Putamen (tissue), 1 donor: ENCODE measurements around the gene TMEM187.

Source experiments
- DNase-seq: peaks from one replicate; pipeline ENCODE4 v3.0.0-alpha.2; 2016; ENCODE audit warnings: low spot score

The TMEM187 gene, protein sequence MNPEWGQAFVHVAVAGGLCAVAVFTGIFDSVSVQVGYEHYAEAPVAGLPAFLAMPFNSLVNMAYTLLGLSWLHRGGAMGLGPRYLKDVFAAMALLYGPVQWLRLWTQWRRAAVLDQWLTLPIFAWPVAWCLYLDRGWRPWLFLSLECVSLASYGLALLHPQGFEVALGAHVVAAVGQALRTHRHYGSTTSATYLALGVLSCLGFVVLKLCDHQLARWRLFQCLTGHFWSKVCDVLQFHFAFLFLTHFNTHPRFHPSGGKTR

DNA sequence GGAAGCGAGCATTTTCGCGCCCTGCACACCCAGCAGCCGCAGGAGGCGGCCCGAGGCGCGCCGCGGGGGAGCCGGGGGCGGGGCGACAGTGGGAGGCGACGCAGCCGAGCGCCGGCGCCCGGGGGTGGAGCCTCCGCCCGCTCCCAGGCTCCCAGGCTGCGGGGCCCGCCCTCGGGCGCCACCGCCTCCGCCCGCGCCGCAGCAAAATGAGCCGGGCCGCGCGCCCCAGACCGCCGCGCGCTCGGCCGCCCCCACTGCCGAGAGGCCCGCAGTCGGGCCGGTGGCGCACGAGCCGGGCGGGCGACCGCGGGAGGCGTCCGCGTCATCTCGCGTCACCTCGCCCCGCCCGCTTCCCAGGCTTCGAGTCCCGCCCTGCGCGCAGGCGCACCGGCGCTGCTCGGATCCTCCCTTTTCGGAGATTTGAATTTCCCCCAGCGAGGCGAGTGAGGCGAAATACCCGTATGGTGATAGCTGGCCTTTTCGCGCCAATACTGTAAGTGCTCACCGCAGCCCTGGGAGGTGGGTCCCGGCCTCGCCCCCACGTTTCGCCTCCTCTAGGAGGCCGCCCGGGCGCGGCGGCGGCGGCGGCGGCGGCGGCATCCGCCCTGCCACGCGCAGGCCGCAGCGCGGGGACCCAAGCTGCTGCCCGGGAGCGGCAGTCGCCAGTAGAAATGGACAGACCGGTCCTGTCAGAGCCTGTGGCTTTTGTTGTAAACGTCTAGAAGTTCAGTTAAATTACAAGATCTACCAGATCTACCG lies at the start of gene TMEM187:
TSS of gene TMEM187 (plus strand) at position 387 of the 759 bp plus-strand sequence. CDS start 9,309 bp downstream, outside the sequence.
- DNase-seq, result peak; percentile 82

DNA sequence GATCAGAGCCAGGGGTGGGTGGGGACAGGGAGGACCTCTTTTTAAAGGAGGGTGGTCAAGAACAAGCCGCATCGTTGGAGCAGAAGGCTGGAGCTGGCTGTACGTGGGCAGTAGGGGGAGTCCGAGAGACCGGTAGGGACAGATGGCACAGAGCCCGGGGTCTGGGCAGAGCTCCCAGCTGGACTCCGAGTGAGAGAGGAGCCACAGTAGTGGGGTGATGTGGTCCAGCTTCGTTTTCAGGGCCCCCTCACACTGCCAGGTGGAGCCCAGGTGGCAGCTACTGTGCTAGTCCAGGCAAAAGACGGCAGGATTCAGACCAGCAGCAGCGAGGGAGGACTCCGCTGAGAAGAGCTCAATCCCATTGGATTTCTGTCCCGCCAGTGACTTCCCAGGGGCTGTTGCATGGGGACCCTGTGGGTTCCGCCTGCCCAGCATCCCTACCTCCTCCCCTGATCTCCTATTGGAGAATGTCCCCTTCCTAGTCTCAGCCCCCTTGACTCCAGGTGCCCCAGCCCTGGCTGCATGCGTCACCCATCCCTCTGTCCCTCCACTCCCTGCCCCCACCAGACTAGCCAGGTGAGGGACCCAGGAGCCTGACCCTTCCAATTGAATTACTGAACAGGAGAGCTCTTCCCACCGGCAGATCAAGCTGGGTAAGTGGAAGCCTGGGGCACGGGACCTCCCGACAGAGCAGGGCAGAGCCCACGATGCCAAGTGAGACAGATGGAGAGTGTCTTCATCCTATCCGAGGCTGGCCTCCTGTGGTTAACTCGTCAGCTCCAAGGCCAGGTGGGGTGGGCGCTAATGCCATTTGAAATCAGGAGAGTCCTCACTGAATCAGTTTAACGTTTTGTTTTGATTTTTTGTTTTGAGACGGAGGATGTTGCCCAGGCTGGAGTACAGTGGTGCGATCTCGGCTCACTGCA lies 49.4 kb upstream of the TMEM187 start:
- DNase-seq, result peak; percentile 26

DNA sequence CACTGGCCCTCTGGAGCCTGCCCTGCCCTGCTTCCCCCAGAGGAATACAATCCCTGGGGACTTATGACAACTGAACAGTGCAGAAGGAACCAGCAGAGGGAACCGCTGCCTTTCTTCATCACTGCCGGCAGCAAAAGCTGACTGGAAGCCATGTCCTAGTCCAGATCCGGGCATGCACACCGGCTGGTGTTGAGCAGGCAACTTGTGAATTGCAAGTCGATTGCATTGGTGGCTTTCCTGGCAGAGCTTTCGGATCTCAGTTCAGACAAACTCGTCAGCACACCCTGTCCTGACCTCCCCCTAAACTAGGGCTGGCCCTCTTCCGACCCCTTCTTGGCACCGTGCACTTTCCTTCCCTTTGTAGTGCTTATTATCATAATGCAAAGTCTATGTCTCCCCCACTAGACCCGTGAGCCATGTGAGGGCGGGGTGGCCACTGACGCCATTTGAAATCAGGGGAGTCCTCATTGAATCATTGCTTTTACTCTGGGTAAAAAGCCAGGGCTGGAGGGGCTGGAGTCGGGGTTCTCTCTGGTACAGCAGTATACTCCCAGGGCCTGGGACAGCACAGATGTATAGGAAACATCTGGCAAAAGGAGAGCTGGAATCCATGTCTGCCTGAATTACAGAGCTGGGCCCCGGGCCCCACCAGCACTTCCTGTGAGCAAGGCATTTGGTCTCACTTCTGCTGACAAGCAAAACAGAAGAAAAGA lies 48.2 kb upstream of the TMEM187 start:
- DNase-seq, result peak; percentile 31

DNA sequence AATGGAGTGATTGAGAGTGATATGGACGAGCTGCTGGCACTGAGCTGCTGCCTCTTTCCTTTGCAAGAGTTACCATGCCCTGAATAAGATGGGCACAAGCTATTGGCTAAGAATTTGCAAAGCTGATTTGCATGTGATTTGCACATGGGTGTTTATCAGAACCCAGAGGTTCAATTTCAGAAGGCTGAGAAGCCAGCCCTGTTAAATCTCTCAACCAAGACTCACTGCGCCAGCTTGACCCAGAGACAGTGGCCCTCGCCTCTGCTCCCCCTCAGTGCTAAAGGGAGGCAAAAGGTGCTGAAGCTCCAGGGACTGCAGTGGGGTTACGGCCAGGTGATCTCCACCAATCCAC lies 47.2 kb upstream of the TMEM187 start:
- no peak for DNase-seq

DNA sequence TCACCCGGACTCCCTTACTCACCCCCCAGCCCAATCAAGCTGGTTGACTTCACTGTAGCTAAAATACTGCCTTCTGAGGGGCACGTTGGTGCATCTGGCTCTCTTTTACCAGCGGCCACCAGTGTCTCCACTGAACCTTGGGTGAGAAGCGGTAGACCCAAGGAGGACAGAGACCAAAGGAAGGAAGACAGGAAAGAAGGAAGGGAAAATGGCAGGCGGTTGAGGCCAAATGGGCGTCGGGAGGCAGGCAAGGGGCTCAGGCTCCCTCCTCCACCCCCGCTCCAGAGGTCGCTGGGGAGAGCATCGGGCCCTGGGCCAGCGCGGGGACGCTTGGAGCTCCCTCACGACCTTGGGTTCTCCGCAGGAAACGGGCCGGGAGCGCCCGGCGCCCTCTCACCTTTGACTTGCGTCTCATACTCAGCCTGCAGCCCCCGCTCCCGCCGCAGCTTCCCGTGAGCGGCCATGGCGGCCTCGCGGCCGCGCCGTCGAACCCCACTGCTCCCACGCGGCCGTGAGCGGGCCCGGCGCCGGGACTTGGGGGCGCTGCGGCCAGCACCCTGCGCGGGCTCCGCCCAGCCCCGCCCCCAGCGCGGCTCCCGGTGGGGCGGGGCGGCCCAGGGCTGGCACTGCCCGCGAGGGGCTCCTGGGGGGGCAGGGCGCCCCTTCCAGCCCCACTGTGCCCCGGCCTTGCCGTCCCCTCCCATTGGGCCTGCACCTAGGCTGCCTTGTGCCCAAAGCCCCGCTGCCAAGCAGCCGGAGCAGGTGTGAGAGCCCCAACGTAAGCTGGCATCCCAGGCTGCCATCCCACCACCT lies 46.6 kb upstream of the TMEM187 start, which contains the start of gene ARHGAP4:
TSS of gene ARHGAP4 (minus strand) at position 526 of the 813 bp plus-strand sequence. CDS start at position 464, 62 bp downstream.
- DNase-seq, result no peak

DNA sequence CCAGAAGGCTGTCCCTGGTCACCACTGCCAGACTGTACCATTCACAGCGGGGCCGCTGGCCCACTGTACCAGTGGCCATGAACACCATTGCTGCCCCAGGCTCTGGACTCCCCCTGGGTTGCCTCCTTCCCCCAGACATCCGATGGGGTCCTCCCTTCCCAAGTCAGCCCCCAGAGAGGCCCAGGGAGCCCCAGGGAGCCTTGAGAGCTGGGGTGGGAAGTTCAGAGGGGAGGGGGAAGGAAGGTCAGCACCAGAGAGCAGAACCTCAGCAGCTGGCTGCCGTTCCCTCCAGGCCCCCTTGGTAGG lies 46.0 kb upstream of the TMEM187 start:
- DNase-seq, result no peak

DNA sequence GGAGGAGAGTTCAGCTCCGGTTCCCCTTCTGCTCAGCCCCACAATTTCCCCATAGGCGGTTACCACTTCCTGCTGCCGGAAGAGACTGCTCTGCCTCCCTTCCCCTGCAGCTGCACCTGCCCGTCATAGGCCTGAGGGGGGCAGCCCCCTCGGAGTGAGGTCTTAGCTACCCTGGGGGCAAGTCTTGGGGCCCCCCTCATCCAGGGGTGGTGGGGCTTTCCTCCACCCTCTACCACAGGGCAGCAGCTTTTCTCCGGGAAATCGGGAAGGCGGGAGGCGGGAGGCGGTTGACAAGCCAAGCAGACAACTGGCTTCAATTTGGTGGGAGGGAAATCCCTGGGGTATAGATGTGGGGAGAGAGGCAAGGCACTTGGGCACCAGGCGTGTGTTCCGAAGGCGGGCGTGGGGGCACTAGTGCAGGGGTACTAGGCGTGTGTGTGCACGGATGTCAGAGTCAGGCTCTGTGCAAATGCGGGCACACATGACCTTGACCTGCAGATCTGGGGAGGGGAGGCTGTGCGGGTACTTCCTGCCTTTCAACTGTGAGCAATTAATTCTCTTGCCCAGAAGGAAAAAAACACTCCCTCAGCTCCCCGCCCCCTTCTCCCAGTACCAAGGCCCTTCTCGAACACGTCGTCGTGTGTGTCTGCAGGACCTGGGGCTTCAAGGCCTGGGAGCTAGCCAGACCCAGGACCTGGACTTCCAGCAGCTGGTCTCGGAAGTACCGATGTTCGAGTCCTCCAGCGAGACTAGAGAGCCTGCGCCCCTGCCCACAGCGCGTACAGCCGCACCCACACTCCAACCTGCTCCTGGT lies 45.5 kb upstream of the TMEM187 start:
- DNase-seq, result no peak

DNA sequence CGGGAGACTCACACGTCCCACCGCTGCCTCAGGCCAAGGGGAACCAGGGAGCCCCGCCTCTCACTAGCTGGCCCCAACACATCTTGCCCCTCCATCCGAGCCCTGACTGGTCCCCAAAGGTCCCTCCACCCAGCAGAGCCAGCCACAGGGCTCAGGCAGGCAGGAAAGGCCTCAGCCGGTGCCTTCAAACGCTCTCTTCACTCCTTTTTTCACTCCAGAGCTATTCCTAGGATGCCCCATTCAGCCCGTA lies 45.0 kb upstream of the TMEM187 start:
- DNase-seq, result no peak

DNA sequence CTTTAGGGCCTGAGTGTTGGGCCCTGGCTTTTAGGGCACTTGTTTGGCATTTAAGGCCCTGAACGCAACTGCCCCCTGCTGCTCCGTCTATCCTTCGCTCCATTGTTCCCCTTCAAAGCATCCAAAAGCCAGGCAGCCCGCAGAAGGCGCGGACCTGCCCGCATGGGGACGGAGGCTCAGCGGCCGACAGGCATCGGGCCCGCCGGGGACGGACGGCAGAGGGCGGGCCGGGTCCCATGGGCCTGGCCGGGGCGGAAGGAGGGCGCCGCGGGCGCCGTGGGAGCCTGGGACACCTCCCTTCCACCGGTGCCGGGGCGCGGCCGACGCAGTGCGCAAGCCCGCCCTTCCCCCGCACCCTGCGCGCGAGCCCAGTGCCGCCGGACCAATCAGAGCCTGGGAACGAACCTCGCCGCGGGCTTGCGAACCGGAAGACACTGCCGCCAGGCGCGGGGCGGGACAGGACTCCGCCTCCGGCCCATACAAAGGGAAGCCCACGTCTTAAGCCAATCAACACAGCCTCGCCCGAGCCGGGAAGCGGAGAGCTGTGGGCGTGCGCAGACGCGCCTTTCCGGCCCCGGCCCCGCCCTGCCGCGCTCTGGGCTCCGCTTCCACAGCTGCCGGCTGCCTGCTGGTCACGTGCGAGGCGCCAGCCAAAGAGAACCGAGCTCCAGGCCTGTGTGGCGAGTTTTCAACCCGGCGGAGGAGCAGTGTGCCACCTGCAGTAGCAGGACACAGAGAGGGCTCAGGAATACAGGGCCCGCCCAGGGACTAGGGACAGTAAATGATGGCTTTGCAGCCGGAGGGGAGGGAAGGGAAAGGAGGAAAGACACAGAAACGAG lies 44.4 kb upstream of the TMEM187 start:
- peak; percentile 95 for DNase-seq

DNA sequence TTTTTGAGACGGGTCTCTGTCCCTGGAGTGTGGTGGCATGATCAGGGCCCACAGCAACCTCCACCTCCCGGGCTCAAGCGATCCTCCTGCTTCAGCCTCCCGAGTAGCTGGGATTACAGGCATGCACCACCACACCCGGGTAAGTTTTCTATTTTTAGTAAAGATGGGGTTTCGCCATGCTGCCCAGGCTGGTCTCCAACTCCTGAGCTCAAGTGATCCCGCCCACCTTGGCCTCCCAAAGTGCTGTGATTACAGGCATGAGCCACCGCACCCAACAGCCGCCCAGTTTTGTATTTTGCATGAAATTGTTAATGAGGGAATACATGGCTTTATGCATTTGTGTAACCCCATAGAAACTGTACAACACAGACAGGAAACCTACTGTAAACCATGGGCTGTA lies 43.7 kb upstream of the TMEM187 start:
- no peak for DNase-seq

DNA sequence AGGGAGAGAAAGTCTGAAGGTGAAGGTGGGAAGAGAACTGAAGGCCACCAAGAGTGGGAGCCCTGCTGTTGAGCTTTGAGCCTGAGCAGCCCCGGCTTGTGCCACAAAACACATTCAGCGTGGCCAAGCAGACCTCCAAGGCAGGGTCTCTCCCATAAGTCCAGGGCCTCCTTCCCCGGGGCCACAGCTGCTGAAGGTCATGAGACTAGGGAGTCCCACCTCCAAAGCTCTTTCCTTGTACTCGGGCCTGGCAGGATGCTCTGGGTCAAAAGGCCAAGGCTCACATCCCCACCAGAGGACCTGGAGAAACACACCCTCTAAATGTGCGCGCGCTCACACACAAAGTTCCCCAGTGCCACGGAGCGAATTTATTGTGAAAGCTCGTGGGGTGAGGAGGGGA lies 43.0 kb upstream of the TMEM187 start:
- no peak for DNase-seq

DNA sequence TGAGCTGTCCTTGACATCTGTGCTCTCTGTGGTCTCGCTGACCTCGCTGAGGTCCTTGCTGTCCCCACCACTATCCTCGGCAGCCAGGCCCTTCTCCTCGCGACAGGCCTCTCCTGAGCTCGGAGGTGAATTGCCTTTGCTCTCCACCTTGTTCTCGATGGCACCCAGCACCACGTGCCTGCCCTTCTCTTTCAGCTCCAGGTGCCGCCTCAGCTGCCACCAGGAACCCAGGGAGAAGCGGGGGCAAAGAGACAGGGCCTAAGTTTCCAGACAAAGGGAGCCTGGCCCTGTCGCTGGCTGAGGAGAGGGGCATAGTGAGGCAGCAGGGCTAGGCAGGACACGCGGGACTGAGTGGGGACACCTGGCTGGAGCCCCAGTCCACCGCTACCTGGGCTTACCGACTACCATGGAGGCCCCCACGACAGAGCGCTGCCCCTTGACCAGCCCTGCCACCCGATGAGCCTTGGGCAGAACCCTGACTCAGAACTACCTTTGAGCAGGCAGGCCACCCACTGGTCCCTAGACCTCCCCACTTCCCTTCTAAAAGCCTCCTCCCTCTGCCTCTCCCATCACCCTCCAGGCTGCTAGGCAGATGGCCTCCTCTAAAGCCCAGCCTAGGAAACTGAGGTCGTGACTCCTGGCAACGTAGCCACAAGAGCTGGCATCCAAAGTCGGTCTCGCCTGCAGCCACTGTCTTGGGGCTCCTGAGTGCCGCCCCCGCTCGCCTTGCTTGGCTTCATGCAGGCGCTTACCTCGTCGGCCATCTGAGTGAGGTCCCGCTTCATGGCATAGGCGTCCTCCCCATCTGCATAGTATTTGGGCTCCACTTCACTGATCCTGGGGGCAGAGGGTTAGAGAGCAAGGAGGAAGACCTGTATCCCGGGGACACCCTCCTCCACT lies 42.3 kb upstream of the TMEM187 start:
- no peak for DNase-seq

DNA sequence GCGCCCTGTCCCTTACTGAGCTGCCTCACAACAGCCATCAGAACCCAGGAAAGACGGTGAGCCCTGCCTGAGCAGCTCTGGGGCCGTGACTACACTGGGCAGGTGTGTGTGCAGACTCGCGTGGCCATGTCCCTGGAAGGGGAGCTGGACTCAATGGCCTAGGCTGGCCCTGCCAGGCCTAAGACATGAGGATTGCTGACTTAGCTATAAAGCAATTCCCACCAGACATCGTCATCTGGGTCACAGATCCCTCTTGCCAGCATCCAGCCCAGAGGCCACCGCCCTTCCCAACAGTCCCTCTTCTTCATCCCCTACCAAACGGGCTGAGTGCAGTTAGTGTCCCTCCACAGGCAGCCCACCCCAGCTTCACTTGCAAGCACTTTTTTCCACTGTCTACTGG lies 41.4 kb upstream of the TMEM187 start:
- DNase-seq, result no peak

DNA sequence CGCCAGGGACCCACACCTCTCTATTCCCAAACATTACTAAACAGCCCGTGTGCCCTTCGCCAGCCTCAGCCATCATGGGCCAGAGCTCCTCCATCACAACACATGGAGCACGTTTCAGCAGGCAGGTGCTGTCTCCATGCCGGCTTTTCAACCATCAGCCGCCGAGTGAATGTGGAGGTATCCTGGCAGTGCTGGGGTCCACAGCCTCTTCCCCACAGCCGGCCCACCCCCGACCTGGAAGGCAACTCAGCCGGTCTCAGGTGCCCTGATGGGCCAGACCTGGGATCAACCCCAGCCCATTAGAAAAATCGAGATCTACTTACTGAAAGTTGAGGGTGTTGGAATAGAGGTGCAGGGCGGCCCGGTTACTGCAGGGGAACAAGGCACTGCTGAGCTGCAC lies 40.8 kb upstream of the TMEM187 start:
- no peak for DNase-seq

DNA sequence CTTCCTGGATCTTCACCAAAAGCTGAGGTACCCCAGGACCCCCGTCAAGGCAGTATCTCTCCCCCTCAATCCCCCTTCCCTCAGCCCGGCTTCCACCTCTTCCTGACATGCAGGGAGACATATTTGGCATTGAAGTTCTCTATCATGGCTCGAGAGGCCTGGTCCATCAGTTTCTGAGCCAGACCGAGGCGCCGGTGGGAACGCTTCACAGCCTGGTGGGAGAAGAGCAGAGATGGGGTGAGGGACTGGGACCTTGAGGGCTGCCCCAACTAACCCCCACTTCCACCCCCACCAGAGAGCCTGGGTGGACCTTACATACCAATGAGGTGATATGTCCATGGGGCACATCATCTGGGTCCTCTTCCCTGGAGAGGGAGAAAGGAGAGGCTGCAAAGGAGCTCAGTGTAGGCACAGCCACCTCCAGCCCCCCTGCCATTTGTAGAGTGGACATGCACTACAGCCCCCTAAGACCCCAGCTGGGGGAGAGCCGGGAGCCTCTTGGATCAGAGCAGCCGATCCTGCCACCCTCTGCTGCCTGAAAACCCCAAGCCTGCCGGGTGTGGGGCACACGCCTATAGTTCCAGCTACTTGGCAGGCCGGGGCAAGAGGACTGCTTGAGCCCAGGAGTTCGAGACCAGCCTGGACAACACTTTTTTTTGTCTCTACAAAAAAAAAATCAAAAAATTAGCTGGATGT lies 40.2 kb upstream of the TMEM187 start:
- DNase-seq, result no peak

DNA sequence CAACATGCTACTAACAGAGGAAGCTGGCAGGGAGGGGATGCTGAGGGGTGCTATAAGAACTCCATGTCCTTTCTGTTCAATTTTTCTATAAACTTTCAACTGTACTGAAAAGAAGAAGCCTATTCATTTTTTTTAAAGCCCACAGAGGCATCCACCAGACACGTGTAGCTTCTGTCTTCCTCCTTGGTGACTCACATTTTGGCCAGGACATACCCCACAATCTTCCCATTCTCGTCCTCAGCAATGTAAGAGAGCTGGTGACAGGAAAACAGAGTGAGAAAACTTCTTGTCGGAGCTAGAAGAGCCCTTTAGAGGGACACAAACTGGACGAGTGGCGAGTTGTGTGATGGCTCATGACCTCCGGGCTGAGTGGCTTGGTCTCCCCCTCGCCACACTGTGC lies 38.8 kb upstream of the TMEM187 start:
- DNase-seq, result no peak

DNA sequence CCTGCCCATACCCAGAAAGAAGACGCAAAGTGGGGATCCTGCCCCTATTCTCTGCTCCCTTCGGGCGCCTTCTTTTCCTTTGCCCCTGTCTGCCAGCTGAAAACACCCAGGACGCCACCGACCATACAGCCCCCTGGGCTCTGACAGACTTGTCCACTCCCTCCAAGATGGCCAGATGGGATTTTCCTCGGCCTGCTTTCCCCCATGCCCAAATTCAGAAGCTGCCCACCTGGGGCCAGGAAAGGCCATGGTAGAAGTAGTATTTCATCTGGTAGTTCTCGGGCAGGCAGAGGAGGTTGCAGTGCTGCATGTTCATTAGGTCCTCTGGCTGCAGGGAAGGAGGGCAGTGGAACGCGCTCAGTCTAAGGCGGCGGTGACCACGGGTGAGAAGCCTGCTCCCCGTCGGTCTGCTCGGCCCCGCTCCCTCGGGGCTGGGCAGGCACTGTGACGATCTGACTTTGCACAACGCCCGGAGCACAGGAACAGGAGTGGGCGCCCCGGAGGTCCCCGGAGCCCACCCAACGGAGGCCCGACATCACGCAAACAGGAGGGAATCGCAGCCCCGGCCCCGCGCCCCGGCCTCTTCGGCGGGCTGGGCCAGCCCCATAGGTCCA lies 38.3 kb upstream of the TMEM187 start:
- no peak for DNase-seq
